NCI-H748 treated with DMSO at 0.1 percent for 48 hours (cell line): ENCODE results near the gene GRB10.

Source experiments
- DNase-seq: peaks from one replicate; lab custom pipeline; 2025; lab: John Stamatoyannopoulos, UW

The GRB10 gene

DNA sequence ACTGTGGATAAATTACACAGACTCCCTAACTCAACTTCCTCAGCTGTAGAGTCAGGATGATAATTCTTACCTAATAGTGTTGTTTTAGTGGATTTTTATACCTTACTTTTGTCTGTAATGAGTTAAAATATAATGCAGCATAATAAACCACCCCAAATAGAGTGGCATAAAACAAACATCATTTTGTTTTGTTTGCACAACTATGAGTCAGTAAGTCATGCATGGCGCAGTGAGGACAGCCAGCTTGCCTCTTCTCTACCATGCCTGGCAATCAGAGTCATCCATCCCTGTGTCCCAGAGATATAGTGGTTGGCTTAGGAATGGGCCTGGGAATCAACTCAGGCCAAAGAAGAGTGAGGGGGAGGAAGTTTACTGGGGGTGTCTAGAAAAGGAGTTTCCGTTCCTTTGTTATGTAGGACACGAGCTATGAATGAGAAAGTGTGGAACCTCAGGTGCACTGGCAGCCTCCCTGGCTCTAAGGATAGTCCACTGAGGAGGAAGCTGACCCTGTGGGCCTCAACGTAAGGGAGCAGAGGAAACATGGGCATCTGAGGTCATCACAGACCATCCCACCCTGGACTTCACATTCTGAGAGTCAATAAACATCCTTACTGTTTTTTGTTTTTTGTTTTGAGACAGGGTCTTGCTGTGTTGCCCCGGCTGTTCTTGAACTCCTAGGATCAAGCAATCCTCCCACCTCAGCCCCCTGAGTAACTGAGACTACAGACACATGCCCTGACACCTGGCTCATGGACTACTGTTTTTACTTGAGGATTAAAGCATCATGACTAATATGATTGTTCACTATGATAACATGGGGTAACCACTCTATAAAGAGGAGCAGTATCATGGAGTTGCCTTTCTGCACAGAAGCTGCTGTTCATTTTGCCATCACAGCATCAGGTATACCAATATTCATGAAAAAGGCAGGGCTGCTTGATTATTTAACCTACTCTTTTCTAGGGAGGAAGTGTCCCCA, 21.0 kb upstream of the GRB10 start:
- DNase-seq, result no peak

DNA sequence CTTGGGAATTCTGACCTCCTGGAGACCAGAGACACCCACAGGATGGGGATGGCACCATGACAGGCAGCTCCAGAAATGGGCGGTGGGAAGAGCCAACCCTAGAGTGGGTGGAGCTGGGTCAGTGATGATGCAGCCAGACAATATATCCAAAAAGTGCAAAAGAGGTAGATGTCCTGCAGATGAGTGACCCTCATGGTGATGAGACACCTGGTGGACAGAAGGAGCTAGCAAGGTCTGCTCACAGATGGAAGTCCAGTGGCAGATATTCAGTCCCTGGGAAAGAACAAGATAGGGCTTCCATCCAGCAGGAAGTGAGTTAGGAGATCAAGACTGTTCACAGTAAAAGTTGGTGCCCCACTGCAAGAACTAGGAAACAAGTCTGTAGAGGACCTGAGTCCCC, 19.2 kb upstream of the GRB10 start:
- DNase-seq, result no peak

DNA sequence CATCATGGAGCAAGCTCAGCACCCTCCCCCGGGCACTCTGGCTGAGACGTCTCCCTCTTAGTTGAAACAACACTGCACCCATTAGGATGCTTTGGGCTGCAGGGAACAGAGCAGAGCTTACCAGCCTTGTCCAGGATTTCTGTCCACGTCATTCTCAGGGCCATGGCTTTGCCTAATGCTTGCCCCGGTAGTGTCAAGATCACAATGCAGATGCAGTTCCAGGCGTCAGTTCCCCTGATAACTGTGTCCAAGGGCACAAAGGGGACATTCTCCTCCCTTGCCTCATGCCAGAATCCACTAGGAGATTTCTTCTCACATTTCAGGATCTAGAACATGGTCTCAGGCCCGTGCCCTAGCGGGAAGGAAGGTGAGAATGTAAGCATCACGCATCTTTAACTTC, 17.2 kb upstream of the GRB10 start:
- no peak for DNase-seq

DNA sequence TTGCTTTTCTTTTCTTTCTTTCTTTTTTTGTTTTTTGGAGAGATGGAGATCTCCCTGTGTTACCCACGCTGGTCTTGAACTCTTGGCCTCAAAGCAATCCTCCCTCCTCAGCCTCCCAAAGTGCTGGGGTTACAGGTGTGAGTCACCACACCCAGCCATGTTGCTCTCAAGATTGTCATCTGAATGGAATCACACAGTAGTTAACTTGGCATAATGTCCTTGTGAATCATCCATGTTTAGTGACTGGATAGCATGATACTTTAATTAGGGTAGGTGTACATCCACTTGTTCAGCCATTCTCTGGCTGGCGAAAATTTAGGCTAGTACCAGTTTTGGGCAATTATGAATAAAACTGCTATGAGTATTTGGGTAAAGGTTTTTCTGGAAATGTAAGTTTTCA, 15.4 kb upstream of the GRB10 start:
- no peak for DNase-seq

DNA sequence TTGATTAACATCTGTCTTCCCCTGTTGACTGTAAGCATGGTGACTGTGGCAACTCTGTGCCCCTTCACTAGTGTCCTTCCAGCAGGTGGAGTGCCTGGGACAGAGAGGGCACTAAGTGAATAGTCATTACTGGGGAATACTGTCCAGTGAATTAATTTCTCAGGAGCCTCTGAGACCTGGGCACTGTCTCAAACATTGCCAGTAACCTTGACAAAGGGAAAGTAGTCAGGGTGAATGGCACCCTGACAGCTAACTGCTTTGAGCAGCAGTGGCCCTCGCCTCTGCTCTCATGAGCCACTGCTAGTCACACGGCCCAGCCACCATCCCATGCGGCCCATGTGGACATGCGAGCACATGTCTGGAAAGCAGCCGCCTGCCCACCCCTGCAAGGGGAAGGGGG, 13.1 kb upstream of the GRB10 start:
- DNase-seq, result no peak

DNA sequence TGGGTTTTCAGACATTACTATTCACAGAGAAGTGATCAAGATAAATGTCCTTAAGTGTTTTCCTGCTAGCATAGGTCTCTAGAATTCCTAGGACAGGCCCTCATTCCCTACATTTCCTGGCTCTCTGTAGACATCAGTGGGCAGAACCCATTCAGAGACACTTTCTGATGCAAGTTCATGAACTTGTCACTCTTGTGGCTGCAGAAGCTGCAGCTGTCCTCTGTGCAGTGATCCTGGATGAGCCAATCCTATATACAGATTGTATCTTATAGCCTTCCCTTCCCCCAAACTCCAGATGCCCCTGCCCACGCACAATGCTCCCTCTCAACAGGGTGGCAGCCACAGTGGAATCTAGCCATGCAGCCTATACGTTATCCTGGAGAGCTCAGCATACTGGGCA, 12.6 kb upstream of the GRB10 start:
- no peak for DNase-seq

DNA sequence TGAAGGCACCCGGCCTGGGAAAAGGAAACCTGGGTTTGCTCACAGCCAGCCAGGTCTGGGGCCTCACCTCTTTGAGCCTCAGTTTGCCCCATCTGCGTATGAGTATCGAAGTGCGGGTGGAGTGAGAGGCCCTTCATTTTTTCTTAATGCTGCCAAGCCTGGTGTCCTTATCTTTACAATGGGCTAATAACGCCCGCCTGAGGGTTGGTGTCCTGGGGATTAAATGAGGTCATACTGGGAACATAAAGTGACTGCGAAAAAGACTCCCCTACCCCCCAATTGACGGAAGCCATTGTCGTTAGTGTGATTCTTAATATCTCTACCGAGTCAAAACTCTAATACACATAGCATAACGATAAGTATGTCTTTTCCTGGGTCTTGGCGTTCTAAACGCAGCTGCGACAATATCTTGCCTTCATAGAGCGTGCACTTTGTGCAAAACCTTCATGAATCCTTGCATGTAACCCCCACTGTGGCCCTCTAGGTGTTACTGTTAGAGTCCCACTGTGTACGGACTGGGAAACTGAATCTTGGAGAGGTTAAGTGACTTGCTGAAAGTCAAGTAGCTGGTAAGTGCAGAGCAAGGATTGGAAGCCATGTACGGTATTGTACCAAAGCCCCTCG, 11.4 kb upstream of the GRB10 start:
- no peak for DNase-seq

DNA sequence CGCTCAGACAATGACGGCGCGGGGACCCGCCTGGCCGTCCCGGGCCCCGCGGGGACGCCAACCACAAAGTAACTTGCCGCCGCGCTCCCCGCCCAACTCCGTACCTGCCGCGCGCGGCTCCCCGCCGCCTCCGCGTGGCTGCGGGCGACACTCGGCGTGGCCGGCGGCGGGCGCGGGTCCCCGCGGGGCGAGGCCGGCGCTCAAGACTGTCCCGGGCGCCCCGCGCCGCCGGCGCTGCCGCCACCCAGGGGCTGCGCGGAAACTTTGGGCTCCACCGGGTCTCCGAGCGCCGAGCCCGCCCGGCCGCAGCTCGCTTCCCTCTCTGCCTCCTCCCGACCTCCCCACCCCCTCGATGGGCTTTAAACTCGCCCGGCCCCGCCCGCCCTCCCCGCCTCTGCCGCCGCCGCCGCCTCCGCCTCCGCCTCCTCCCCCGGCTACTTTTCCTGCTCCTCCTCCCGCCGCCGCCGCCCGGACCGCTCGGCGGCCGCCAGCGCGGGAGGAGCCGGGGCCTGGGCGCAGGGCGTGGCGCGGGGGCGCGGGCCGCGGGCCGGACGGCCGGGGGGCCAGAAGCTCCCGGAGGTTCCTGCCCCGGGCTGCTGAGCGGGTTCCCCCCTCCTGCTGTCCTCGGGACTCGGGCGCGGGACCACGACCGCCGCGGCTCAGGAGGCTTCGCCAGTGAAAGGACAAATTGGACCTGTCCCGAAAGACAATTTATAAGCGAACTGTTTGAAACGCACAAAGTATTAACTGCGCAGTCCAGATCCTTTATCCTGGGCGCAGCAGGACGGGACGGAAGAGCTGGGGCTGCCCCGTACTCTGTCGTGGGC, 10.6 kb upstream of the GRB10 start:
- DNase-seq, result peak; percentile 35

DNA sequence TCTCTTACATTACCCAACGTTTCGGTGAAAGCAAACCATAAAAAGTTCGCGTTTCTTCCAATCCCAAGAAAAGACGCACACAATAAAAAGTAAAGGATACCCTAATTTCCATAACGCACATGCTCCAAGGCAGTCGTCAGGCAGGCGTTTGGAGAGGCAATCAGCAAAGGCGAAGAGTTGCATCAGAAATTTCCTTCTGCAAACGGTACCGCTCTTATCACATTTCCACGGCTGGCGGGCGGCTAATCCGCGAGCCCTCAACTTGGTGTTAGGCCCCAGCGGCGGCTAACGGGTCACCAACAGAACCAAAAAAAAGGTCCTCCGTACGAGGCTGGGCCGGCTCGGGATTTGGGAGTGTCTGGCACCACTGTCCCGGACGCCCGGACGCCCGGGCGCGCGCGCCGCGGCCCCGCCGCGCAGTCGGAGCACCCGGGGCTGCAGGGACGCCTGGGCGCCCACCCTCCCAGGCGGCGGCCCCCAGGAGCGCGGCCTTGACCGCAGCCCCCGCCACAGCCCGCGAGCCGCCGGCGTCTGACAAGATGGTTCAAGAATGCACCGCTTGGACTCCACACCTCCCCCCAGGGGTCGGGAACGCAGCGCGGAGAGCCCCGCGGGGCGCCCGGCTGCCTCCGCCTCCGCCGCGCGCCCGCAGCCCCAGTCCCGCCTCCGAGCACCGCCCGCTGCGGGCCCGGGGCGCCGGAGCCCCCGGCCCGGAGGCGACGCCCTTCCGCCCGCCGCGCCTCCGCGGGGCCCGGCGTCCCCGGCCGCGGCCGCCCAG, 9.8 kb upstream of the GRB10 start:
- no peak for DNase-seq

DNA sequence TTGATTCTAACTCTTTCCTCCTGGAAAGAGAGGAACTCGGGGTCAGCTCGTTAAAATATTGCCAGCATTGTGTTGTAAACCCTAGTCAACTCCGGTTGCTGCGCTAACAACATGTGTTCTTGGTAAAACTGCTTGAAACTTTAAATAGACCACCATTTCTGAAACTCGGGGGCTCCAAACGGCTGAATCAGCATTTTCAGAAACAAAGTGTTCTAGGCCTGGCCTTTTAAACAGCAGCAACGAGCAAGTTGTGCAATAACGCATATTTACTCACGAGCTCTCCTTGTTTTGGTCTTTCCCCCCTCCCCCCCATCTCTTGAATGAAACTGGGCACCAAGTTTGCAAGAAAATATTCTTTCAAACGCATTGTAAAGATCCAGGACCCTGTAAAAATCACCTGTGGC, 9.2 kb upstream of the GRB10 start:
- DNase-seq, result no peak

DNA sequence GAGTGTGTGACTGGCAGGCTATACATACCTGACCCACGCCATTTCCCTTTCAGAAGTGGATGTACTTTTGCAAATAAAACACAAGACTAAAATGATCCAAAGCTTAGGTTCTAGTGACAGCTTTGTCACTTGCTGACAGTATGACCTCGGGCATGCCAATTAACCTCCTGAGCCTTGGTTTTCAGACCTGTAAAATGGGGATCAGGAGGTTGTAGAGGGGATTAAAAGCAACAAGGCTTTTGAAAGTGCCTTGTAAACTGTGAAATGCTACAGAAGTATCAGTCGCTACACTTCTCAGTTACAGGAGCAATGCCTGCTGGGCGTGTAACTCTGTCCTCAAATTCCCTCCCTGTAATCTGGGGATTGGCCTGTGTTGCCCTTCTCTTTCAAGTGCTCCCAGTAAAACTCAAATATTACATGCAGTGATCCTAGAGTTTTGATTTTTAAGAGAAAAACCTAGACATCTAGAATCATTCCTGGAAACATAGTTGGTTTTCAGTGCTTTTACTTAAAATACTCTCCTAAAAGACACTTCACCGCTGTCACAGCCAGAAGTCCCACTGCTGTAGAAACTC, 8.8 kb upstream of the GRB10 start:
- DNase-seq, result no peak

DNA sequence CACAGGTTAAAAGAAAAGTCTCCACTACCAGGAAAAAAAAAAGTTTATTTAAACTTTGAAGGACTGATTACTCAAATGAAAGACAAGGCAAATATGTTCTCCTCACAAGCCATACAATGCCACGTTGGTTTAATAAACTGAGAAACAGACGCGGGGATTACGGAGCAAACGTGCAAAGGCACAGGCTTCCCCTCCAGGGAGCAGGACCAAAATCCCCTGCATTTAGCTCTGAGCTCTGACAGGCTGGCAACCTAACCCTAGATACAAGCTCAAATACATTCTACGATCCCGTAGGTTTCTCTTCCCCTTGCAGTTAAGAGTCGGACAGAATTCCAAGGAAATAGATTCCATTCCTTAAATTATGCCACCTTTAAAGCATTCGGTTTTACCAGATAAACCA, 7.7 kb upstream of the GRB10 start:
- DNase-seq, result no peak

DNA sequence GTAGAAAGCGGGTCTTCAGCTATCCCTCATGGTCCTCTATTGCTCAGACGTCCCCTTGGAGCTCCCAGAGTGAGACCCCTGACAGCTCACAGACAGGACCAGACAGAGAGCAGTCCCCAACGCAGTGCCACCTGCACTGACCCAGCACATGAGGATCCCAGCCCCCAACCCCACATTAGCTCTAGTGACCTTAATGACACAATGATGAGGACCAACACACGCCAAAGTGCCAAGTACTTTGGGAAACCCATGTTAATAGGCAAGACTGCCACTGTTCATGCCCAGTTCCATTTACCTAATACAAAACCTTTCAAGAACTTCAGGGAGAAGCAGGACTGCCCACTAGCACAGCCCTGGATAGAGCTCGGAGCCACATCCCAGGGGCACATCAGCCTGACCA, 5.7 kb upstream of the GRB10 start:
- no peak for DNase-seq

DNA sequence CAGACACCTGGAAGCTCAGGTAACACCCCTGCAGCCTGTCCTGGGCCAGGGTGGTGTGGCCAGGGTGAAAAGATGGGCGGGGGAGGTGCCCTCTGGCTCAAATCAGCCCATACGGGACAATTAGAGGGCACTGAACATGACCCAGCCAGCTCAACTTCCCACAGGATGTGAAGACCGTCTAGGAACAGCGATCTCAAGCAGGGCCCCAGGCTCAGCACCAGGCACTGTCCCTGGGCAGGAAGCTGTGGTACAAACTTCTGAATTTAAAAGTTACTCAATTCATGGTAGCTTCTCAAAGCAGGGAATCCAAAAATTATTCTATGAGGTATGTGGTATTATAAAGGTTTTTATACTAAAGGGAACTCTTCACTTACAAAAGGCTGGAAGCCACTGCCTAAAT, 5.1 kb upstream of the GRB10 start:
- DNase-seq, result no peak

DNA sequence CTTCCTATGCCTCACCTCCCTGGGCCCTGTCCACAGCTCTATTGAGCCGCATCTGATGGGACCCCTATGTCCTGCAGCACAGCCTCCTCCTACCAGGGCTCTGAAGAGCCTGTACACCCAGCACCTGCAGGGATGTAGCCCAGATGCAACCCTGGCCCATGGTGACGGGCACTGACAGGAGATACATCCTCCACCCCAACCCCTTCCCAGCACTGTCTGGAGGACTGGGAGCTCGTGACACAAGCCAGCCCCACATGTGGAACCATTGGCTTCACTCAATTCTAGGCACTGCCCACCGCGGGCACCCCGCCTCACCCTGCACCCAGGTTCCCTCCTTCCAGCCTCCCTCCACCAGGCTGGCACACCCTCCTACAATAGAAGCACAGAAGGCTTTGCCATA, 2.6 kb upstream of the GRB10 start:
- no peak for DNase-seq

DNA sequence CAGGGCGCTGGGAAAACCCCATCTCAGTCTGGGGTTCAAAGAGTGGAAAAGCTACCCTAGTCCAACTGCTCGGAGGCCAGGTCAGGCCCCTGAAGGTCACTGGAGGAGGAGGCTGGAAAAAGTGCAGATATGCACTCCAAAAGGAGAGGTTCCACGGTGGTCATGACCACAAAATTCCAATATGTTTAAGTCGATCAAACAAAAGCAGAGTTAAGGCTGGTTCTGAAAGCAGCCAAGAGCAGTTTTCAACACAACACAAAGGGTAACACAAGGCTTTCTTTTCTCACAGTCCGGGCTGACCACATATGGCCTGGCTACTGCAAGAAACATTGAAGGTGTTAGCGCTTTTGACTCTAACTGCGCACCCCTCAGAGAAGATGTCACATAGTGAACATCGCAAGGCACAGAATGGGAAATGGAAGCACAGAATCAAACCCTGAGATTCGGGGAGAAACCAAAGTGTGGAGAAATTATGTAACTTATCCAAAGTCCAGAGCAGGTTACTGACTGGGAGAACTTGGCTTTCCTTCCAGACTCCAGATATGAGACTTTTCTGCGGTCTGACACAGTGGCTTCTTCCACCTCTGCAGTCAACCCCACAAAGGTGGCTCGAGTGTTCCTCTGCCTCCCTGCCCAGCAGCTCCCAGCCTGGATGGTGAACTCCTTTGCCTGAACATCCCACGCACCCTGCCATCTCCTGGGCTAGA, 1.3 kb upstream of the GRB10 start:
- no peak for DNase-seq

DNA sequence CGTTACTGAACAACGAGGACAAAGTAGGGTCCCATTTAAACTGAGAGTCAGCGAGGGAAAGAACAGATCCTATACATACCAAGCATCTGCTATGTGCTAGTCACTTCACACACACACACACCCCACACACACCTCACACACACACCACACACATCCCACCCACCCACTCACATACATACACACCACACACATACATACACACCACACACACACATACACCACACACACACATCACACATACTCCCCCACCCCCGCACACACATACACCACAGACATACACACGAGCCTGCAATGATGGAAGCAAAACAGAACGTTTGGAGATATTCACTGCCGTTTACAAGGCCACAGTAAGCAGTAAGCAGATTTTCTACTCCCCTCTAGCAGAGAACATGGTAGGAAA, 607 bp upstream of the GRB10 start:
- DNase-seq, result no peak

DNA sequence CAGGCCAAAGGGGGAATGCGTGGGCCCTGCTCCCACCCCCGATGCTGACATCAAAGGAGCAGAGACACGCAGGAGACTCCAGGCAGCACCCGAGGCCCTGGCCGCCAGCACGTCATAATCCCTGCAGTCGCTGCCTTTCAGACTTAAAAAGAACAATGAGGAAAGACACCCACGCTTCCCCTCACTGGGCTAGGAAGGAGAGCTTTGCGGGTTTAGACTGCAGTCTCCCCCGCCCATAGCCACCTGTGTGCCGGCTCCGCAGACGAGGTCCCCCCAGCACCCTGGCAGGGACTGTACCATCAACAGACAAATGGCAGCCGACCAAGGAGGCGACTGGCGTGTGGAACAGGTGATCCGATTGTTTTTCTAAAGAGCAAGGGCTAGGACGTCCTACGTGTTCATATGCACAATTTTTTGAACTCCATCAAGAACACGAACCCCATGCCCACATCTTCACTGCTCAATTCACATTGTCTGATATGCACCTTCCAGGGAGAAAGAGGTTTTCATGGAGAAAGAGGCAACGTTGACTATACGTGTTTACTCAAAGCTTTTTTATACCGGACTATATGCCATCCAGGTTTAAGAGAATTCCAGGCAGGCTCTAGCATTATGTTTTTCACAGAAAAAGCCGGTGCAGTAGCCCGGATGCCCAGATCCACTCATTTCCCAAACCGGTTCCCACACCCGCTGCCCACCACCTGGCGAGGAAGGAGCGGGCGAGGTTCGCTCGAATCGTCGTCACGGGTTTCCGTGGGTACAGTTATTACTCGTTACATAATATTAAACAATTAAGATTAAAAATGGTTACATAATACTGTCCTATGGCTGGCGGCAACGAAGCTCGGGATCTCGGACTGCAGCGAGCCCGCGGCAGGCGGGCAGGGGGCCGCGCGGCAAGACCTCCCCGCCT, 1.1 kb downstream of the GRB10 start:
- DNase-seq, result no peak

DNA sequence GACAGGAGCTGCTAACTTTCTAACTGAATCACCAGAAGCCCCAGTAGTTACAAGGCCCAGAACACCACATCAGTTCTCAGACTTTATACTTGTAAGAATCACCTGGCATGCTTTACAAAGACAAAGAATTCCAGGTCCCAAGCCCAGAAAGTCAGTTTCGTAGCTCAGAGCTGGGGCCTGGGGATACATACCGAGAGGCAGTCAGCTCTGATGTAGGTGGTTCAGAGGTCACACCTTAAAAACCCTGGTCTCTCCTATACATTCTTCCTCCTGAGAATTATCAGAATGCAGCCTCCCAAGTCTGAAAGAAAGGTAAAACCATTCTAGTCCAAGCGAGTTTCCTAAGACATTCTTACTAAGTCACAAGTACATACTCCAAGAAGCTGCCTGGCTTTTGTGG, 2.3 kb downstream of the GRB10 start:
- DNase-seq, result no peak

DNA sequence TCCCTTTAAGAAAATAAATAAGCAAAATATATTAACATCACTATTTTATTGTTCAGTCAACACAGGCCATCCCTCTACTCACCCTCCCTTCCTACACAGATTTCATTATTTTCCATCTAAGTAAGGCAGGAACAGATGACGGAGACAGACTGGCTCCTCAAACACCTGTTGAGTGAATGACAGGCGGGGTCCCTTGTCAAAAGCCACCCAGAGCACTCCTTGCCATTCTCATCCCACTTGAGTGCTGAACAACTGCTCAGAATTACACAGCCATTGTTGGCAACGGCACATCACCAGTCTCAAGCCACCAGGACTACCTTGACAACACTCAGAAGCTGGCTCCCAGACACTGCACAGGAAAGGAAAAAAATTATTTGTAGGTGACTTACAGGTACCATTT, 3.3 kb downstream of the GRB10 start:
- no peak for DNase-seq
